ENCODE measurements around the gene MEIS3.
A peak's percentile ranks its signal among the peaks of the same experiment; 100 is the strongest.

MEIS3 gene

DNA sequence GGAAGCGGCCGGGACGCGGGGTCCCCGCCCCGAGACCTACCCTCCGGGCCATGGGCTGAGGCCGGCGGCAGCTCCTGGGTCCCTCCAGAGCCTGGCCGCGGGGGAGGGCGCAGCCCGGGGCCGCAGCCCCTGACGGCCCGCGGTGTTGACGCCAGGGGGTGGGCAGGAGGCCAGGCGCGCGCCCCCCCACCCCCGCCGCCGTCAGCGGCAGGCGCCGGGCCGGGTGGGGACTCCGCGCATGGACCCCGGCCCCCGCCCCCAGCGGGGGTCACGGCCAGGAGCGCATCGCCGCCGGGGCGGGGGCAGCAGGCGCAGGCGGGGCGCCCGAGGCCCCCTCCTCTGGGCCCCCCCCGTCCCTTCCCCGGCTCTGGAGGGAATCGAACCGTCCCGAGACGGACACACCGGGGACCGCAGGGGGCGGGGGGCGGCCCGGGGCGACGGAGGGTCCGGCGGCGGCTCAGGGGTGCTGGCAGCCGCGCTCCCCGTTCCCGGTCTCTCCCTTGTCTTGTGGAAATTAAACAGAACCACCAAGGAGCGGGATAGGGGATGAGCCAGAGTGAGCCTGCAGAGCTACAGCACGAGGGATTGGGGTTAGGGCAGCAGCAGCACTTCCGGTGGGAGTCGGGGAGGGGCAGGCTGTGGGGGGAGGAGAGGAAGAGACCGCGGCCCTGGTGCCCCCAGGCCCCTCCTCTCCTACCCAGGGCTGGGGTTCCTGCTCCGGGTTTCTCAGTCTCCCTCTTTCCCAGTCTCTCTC, at the start of gene MEIS3:
Gene MEIS3 (minus strand): TSS at position 498 of the 754 bp plus-strand sequence. CDS start 446 bp downstream, at position 52.
- Histone ChIP-seq H3K9me3 (ENCODE audit: control insufficient read depth, insufficient read depth, low read length) (no peaks in the 10 kb centered on the region), H3K9ac (ENCODE audit: low read depth, low read length) (peak within 1 kb of the TSS; percentile 89), H3K4me1 (ENCODE audit: insufficient read depth, low read length) (peaks cover 25% of the 10 kb centered on the region), H3K36me3 (ENCODE audit: insufficient read depth, low read length) (no peaks in the 10 kb centered on the region)

DNA sequence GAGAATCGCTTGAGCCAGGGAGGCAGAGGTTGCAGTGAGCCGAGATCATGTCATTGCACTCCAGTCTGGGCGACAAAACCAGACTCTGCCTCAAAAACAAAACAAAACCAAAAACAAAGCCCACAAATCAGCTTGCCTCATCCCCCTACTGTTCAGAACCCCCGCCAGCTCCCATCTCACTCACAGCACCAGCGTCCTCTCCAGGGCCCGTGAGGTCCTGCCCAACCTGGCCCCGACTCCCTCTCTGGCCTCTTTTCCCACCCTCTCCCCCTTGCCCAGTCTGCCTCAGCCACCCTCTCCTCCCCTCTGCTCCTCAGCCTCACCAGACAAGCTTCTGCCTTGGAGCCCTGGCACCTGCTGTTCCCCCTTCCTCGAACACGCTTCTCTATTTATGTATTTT, 48.6 kb upstream of the MEIS3 start:
- Histone ChIP-seq H3K36me3 (ENCODE audit: insufficient read depth, low read length) (no peaks in the 10 kb centered on the region), H3K9ac (ENCODE audit: low read depth, low read length) (no peak overlapping the region), H3K4me1 (ENCODE audit: insufficient read depth, low read length) (peaks cover 22% of the 10 kb centered on the region), H3K9me3 (ENCODE audit: control insufficient read depth, insufficient read depth, low read length) (no peaks in the 10 kb centered on the region)

DNA sequence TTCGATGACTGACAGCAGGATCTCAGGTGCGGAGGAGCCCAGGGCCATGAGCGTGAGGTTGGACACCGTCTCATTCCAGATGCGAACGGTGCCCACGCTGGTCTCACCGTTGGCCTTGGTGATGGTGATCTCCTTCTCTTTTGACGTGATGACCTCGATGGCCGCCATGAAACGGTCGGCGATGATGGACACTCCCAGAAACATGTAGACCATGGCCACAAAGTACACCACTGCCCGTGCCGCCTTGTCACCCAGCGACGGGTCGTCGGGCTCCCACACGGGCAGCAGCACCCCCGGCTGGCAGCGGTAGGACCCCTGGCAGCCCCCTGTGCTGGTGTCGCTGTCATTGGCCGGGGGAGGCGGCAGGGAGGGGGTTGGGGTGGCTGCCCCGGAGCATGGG, 46.6 kb upstream of the MEIS3 start:
- Histone ChIP-seq H3K9me3 (ENCODE audit: control insufficient read depth, insufficient read depth, low read length) (no peaks in the 10 kb centered on the region), H3K9ac (ENCODE audit: low read depth, low read length) (no peak overlapping the region), H3K36me3 (ENCODE audit: insufficient read depth, low read length) (no peaks in the 10 kb centered on the region), H3K4me1 (ENCODE audit: insufficient read depth, low read length) (peaks cover 22% of the 10 kb centered on the region)

DNA sequence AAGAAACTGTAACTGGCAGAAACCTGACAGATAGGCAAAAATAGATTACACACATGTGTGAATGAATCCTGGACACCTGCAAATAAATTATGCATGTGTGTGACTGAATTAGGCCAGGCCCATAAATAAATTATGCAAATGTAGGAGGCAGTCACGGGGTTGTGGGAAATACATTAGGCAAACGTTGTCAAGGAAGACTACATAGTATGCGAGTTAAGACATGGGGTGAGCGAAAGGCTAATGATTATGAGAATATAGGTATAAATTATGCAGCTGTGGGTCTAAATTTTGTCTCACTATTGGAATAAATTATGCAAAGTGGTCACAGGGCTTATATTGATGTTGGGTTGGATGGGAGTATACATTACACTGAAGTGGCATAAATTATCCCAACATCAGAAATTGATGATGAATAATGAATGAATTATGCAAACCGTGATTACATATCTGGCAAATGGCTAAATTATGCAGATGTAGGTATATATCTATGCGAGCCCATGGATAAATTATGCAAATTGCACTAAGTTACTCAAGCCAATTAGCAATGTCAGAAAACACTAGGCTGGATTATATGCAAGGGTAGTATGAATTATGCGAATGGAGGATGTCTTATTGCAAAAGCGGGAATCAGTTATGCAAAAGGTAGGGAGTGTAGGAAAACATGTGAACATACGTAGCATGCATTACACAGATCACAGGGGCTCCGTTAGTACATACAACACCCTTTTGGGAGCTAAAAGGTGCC, 45.5 kb upstream of the MEIS3 start:
- Histone ChIP-seq H3K4me1 (ENCODE audit: insufficient read depth, low read length) (peaks cover 15% of the 10 kb centered on the region), H3K9ac (ENCODE audit: low read depth, low read length) (no peak overlapping the region), H3K36me3 (ENCODE audit: insufficient read depth, low read length) (no peaks in the 10 kb centered on the region), H3K9me3 (ENCODE audit: control insufficient read depth, insufficient read depth, low read length) (no peaks in the 10 kb centered on the region)

DNA sequence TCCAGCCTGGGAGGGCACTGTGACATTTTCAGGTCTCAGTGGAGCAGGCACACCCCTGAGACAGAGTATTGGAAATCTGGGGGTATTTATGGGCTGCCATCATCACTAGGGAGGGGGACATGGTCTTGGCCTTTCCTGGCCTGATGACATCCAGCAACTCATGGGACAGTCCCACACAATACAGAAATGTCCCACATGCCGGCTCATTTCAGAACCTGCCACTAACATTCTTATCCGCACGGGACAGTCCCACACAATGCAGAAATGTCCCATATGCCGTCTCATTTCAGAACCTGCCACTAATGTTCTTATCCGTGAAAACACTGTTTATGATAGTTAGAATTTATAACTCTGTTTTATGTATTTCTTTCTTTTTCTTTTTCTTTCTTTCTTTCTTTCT, 42.5 kb upstream of the MEIS3 start:
- no peaks in the 10 kb centered on the region for H3K9me3 ChIP-seq (ENCODE audit: control insufficient read depth, insufficient read depth, low read length)
- peaks cover 14% of the 10 kb centered on the region for H3K4me1 ChIP-seq (ENCODE audit: insufficient read depth, low read length)
- H3K9ac ChIP-seq (ENCODE audit: low read depth, low read length): no peak overlapping the region
- H3K36me3 ChIP-seq (ENCODE audit: insufficient read depth, low read length): no peaks in the 10 kb centered on the region

DNA sequence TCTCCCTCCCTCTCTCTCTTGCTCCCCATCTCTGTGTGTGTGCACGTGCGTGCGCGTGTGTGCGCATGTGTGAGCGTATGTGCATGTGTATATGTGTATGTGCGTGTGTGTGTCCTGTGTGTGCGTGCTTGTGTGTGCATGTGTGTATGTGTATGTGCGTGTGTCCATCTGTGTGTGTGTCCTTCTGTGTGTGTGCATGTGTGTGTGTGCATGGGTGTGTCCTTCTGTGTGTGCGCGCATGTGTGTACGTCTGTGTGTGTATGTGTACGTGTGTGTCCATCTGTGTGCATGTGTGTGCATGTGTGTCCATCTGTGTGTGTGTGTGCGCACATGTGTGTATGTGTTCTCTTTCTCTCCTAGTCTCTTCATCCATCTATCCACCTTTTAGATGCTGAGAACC, 40.1 kb upstream of the MEIS3 start:
- H3K9ac ChIP-seq (ENCODE audit: low read depth, low read length): no peak overlapping the region
- H3K36me3 ChIP-seq (ENCODE audit: insufficient read depth, low read length): no peaks in the 10 kb centered on the region
- H3K4me1 ChIP-seq (ENCODE audit: insufficient read depth, low read length): peaks cover 7% of the 10 kb centered on the region; the same call in 1 of the 2 replicates
- H3K9me3 ChIP-seq (ENCODE audit: control insufficient read depth, insufficient read depth, low read length): no peaks in the 10 kb centered on the region

DNA sequence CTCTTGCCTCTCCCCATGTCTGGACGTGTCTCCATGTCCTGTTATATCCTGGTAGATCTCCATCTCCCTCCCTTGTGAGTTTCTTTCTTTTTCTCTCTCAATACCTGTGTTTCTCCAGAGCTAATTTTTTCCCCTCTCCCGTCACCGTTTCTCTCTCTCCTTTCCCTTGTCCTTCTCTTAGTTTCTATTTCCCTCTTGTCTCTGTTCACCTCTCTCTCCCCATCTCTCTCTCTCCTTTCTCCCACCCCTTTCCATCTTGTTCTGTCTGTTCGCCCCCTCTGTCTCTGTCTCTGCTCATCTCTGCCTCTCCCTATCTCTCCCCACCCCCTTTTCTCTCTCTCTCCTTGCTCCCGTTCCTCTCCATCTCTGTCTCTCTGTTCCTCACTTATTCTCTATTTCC, 39.3 kb upstream of the MEIS3 start:
- Histone ChIP-seq H3K9ac (ENCODE audit: low read depth, low read length) (no peak overlapping the region), H3K9me3 (ENCODE audit: control insufficient read depth, insufficient read depth, low read length) (no peaks in the 10 kb centered on the region), H3K36me3 (ENCODE audit: insufficient read depth, low read length) (no peaks in the 10 kb centered on the region), H3K4me1 (ENCODE audit: insufficient read depth, low read length) (0 out of 2 replicates have a peak, but pooled peaks cover 4% of the 10 kb centered on the region)

DNA sequence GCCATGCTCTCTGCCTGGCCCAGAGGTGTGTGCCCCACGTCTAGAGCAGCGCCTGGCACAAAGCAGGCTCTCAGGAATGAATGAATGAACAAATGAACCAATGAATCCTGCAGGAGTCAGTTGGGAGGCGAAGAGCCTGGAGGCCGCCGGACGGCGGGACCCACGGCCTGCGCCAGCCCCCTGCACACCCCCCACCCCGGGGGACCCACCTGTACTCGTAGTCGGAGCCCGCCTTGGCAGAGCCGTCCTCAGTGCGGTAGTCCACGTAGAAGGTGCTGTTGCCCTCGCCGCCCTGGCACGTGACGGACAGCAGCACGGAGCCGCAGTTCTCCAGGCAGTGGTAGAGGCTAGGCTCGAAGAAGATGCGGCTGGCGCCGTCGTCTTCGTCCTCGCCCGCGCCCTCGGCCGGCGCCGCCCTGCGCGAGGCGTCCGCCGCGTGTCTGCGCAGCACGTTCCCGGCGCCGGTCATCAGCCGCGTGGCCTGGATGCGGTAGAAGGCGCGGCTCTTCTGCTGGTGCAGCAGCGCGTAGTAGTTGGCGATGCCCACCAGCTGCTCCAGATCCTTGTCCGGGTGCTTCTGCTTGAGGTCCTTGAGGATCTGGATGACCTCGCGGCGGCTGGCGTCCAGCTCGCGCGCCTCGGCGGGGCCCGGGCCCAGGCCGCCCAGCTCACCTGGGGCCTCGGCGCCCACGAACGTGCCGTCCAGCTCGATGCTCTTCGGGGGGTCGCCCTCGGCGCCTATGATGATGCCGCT, 37.6 kb upstream of the MEIS3 start:
- H3K36me3 ChIP-seq (ENCODE audit: insufficient read depth, low read length): no peaks in the 10 kb centered on the region
- no peak overlapping the region for H3K9ac ChIP-seq (ENCODE audit: low read depth, low read length)
- H3K4me1 ChIP-seq (ENCODE audit: insufficient read depth, low read length): 0 out of 2 replicates have a peak, but pooled peaks cover 4% of the 10 kb centered on the region
- H3K9me3 ChIP-seq (ENCODE audit: control insufficient read depth, insufficient read depth, low read length): no peaks in the 10 kb centered on the region

DNA sequence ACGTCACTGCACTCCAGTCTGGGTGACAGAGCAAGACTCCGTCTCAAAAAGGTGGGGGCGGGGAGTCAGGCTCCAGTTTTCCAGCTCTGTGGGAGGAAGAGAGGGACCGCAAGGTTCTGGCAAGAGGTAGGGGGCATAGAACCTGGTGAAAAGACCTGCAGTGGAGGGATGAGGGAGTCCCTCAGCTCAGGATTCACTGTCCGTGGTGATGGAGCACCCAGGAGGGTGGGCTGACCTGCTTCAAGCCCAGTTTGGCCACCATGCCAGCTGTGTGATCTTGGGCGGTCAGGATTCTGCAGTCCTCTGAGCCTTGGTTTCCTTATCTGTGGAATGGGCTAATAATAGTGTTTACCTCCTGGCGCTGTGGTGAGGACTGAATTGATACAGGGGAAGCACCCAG, 31.2 kb upstream of the MEIS3 start:
- Histone ChIP-seq H3K9me3 (ENCODE audit: control insufficient read depth, insufficient read depth, low read length) (no peaks in the 10 kb centered on the region), H3K9ac (ENCODE audit: low read depth, low read length) (no peak overlapping the region), H3K36me3 (ENCODE audit: insufficient read depth, low read length) (no peaks in the 10 kb centered on the region), H3K4me1 (ENCODE audit: insufficient read depth, low read length) (peaks cover 11% of the 10 kb centered on the region)

DNA sequence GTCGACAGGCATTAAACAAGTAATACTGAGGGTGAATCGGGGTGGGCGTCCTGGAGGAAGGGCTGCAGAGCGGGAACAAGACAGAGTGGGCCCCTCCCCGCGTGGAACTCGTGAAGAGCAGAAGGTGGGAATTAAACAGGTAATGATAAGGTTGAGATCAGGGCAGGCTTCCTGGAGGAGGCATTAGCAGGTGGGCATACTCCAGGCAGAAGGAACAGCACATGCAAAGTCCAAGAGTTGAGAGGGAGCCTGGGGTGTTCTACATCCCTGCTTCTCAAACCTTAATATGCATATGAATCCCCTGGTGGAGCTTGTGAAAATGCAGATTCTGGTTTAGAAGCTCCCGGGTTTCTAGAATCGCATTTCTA, 29.0 kb upstream of the MEIS3 start:
- Histone ChIP-seq H3K9me3 (ENCODE audit: control insufficient read depth, insufficient read depth, low read length) (no peaks in the 10 kb centered on the region), H3K4me1 (ENCODE audit: insufficient read depth, low read length) (peaks cover 11% of the 10 kb centered on the region), H3K36me3 (ENCODE audit: insufficient read depth, low read length) (no peaks in the 10 kb centered on the region), H3K9ac (ENCODE audit: low read depth, low read length) (peak overlapping the region; percentile 74; the same call in 1 of the 2 replicates)

DNA sequence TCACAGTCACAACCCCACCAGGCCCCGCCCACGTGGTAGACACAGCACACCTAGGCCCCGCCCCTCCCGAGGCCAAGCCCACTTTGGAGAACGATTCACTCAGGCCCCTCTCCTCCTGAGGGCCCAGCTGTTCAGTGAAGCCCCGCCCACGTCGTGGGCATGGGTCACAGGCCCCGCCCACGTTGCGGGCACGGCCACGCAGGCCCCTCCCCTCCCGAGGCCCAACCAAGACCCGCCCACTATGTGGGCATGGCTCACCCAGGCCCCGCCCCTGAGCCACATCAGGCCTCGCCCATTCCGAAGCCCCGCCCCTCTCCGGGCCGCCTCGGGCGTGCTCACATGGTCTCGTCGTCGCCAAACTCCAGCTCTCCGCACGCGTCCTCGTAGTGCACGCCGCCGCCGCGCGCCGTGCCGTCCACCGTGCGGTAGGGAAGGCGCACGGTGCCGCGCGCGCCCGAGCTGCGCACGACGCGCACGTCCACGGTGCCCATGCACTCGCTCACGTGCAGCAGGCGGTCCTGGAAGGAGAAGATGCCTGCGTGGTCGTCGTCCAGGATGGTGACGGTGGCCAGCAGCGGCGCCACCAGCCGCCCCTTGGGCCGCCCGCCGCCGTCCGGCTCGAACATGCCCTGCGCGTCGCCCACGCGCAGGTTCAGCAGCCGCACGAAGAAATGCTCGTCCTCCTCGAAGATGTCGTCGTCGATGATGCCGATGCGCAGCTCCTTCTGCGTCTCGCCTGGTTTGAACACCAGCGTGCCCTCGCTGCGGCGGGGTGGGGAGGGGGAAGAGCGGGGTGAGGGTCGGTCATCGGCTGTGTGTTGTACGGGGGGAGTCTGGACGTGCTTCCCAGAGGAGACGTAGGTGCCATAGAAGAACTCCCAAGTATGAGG, 28.4 kb upstream of the MEIS3 start:
- no peaks in the 10 kb centered on the region for H3K36me3 ChIP-seq (ENCODE audit: insufficient read depth, low read length)

DNA sequence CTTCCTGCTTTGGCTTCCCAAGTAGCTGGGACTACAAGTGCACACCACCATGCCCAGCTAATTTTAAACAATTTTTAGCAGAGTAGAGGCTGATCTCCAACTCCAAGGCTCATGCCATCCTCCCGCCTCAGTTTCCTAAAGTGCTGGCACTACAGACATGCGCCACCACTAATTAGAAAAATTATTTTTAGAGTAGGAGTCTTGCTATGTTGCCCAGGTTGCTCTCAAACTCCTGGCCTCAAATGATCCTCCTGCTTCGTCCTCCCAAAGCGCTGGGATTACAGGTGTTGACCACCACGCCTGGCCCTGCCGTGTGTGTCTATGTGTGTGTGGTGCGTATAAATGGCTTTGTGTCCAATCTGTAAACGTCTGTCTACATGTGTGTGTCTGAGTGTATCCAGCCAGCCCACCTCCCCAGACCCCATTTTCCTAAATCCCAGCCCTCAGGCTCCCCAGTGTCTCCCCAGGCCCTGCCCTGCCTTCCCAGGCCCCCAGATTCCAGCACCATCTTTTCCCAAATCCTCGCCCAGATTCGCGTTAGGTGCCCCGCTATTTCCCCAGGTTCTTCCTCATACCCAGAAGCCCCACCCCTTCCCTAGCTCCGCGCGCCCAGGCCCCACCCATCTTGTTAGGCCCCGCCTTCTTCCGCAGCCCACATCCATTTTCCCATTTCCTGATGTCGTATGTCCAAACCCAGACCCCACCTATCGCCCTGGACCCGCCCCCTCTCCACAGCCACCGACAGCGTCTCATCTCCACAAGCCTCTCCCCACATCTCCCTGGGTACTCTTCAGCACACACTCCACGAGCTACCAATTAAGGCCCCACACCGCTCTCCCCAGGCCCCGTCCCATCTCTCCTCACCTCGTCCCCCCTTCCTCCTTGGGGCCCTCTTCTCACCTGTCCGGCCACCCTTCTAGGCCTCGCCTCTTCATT, 27.5 kb upstream of the MEIS3 start:
- H3K9me3 ChIP-seq (ENCODE audit: control insufficient read depth, insufficient read depth, low read length): no peaks in the 10 kb centered on the region
- H3K9ac ChIP-seq (ENCODE audit: low read depth, low read length): peak overlapping the region; percentile 74
- H3K4me1 ChIP-seq (ENCODE audit: insufficient read depth, low read length): peaks cover 11% of the 10 kb centered on the region
- H3K36me3 ChIP-seq (ENCODE audit: insufficient read depth, low read length): no peaks in the 10 kb centered on the region

More for the DNA sequence above, 28.4 kb upstream of the MEIS3 start:
- peak overlapping the region; percentile 74 for H3K9ac ChIP-seq (ENCODE audit: low read depth, low read length)
- peaks cover 11% of the 10 kb centered on the region for H3K4me1 ChIP-seq (ENCODE audit: insufficient read depth, low read length)
- H3K9me3 ChIP-seq (ENCODE audit: control insufficient read depth, insufficient read depth, low read length): no peaks in the 10 kb centered on the region

DNA sequence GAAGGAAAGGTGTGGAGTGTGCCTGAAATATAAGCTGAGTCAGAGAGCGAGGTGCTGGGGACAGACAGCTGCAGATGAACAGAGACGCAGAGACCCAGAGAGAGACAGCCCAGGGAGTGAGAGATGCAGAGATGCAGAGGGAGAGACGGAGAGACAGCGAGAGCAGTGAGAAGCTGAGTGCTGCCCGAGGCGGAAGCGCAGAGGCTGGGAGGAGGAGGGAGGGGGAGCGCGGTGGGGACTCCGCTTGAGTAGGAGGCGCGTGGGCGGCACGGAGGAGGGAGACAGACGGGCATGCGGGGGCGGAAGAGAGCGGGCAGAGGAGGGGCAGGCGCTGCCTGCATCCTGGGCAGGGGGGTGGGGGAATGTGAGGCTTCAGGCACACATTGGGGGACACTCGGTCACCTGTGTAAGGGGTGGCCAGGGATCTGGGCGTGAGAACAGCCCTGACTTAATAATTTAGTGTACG, 26.6 kb upstream of the MEIS3 start:
- Histone ChIP-seq H3K36me3 (ENCODE audit: insufficient read depth, low read length) (no peaks in the 10 kb centered on the region), H3K4me1 (ENCODE audit: insufficient read depth, low read length) (peaks cover 11% of the 10 kb centered on the region), H3K9ac (ENCODE audit: low read depth, low read length) (peak overlapping the region; percentile 74; the same call in 1 of the 2 replicates), H3K9me3 (ENCODE audit: control insufficient read depth, insufficient read depth, low read length) (no peaks in the 10 kb centered on the region)
